Pons (tissue), 1 donor: Measurements from ENCODE around the gene TMEM63B.
"Not testable (repeated sequence)": the region's sequence is repeated elsewhere in the genome, so short reads cannot be mapped to it uniquely, and the experiment has no call there.

Experiments
- DNase-seq: peaks from one replicate; pipeline ENCODE4 v3.0.0-alpha.2; 2016; ENCODE audit warnings: low spot score

TMEM63B gene

DNA sequence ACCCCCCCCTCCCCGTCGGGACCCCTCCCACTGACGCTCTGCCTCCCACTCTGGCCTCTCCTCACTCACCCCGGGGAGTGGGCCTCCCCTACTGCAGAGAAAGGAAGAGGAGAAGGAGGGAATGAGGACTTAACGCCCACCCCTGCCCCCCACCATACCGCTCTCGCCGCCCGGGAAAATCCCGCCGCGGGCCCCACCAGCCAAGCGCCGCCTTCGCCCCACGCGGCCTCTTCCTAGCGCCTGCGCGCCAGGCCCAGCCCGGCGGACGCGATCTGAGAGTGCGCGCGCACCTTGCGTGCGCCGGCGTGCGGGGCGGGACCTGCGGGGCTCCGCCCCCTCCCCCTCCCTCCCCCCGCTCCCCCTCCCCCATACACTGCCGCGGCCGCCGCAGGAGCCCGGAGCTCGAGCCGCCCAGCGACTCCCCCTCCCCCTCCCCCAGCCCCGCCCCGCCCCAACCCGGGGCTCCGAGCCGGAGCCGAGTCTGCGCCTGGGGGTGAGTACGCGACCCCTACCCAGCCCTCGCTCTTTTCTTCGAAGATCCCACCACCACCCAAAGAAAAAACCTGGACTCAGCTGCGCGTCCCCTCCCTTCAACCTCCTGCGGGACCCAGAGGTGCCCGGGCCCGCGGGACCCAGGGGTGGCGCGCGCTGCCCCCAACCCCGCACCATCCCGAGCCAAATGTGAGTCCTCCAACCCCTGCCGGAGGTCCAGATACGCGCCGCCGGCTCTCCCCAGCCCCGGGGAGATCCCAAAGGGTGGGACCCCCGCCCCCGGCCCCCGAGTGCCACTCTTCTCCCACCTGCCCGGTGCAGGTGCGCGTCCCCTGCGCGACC, at the start of gene TMEM63B, which contains the start of gene MRPL14:
Gene TMEM63B, plus strand, starts transcription at position 369 of the 834 bp plus-strand sequence. CDS start 7,031 bp downstream, outside the sequence.
Gene MRPL14, minus strand, starts transcription at position 267 of the 834 bp plus-strand sequence. CDS start 10,841 bp downstream, outside the sequence.
- peak; percentile 75 for DNase-seq

DNA sequence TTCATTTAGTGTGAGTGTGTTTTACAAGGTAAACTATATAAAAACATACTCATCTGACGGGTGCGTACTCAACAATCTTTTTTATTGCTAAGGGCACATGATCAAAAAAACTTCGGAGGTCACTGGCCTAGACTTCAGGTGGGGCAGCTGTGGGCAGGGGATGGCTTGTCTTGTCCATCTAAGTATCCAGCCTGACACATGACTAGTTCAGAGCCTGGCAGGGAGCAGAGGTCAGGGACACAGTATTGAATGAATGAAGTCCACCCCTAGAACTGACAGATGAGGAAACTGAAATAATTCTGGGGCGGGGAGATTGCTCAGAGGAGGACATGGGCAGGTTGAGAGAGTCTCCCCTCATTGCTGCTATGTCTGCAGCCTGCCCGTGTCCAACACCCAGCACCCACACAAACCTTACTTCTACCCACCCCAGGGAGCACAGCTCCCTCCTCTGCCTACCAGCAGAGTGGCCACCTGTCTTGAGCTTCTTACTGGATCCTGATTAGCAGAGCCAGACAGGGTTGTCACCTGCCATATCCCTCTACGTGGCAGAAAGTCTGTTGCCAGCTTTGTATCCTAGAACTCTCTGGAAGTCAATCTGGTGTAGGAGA, 49.0 kb upstream of the TMEM63B start:
- DNase-seq, result no peak

- peak; percentile 87 for DNase-seq
These were observed 48.3 kb upstream of the TMEM63B start for GRCh38 chr6:44078827-44079671.

DNA sequence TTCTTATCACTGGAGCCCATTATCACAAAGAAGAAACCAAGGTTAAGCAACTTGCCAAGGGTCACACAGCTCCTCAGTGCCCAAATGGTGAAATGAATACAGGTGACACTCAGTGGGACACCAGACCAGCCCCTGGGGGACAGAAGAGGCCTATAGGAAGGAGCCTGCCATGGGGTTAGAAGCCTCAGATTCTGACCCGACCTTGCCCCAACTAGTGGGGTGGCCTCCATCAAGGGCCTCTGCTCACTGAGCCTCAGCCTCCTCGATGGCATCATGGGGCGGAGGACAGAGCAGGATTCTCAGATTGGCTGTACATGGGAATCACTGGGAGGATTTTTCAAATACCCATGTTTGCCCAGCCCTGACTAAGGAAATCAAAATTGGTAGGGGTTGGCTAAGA, 47.7 kb upstream of the TMEM63B start:
- no peak for DNase-seq

DNA sequence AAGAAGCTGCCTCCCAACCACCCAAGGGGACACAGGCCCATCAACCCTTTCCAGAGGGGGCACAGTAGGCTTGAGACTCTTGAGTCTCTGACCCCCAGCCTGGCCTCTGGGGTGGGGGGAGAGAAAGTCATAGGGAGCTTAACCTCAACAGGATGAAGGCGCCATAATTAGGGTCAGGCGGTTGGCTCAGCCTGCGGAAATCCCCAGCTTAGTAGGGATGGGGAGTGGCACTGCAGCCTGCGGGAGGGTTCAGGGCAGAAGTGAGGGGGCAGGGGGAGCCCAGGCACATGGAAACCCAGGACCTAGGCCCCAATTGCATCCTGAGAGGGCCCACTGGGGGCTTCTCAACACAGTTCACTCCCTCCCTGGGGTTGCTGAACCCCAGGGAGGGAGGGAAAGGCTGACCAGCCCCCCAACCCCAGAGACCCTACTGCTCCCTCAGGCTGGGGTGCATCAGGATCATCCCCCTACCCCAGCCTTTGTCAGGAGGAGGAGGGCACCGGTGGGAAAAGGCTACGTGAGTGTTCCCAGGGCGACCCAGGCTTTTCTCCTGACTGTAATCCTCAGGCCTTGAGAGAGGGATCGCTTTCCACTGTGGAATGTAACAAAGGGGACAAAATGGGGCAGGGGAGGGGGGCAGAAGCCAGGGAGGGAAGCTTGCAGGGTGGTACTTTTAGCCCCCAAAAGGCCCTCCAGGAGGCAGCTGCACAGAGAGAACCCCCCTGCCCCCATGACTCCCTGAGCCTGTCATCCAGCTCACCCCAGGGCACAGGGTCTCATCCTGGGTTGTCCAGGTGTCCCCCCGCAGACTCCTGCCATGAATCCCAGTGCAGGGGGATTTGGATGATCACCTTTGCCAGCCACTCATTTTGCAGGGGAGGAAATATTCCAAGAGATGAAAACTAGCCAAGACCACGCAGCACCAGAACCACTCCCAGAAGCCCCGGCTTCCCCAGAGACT, 46.5 kb upstream of the TMEM63B start:
- no peak for DNase-seq

DNA sequence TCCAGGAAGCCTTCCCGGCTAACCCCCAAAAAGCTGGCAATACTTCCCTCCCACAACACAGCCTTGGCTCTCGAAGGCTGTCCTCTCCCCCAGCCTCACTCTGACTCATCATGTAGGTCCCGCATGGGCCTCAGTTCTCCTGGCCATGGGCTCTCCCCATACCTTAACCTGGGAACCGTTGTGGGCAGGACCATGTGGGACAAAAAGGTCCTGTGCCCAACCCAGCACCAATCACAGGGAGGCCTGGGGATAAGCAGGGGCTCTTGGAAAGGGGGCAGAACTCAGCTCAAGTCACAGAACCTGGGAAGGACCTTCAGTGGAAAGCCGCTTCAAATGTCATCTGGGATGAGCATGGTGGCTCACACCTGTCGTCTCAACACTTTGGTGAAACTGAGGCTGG, 45.6 kb upstream of the TMEM63B start:
- DNase-seq, result no peak

DNA sequence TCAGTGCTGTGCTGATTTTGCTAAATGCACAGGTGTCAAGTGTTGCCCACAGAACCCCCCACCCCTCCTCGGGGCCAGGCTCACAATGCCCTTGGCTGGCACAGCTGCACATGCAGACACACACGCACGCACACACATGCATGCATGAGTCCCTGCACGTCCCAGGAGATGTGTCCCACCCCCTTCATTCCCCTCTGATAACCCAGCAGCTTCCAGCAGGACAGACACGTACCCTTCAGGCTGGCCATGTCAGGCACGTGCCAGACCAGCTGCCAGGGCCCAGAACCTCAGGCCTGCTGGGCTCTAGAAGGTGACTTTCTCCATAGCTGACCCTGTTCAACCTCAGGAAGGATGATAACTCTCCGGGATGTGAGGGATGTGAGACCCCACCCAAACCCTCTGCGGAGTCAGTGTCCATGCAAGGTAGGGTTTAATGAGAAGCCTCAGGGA, 44.5 kb upstream of the TMEM63B start:
- no peak for DNase-seq

DNA sequence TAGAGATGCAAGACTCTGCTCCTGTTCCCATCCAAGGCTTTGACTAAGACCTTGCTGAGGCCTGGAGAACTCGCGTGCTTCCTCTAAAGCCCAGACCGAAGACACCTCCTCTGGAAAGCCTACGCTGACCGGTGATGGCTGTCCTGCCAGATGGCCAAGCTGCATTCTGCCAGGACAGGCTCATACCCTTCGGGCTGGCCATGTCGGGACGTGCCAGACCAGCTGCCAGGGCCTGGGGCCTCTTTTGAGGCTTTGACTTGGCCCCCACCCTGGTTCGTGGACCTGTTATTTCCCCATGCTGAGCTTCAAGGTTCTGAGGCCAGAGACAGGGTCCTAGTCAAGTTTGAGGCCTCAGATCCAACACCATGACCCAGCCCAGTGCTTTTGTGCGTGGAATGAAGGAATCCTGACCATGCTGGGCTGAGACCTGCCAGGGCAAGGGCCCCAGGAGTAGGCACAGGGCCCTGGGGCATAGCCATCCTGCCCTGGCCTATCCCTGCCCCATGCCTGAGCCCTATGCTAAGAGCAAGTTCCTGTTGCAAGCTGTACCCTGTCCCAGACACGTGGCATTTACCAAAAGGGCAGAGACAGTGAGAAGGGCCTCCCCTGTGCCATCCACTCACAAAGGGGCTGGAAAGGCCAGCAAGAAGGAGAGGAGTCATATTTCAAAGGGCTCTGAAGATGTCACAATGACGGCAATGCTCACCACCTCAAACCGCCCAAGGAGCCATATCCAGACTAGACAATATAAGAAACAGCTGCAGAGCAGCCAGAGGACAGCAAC, 42.9 kb upstream of the TMEM63B start:
- DNase-seq, result no peak

DNA sequence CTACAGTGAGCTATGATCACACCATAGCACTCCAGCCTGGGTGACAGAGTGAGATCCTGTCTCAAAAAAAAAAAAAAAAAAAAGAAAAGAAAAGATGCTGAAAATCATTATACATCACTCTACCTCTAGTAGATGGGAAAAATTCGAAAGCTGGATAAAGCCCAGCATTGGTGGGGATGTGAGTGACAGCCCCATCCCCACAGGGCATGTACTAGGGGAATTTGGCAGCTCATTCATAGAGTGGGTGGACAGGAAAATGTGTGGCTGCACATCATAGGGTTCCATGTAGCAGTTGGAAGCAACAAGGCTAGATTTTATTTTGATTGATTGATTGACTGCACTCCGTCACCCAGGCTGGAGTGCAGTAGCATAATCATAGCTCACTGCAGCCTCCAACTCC, 42.1 kb upstream of the TMEM63B start:
- DNase-seq, result no peak

DNA sequence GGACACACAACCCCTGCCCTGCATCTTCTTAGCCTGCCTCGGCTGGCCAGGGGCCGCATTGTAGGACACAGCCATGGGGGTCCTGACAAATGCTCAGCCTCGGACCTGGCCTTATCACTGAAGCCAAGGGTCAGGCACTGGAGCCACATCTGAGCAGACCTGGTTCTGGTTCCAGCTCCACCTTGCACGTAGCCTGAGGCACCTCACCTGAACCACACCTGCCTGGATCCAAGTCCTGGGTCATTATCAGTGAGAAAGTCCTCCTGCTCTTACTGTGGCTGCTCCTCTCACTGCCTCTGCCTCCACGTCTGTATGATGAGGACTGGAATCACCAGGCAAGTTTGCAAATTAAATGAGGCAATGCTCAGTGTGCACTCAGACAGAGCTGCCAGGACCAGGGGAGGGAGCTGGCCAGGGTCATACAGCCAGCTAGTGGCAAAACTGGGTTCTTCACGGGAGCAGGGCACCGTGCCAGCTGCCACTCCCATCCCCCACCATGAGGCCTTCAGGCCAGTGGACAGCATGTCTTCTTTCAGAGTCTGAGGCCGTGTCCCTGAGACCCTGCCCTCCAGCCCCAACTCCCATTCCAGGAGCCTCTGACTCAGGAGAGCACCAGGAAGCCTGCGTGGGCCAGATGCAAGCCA, 40.3 kb upstream of the TMEM63B start:
- no peak for DNase-seq

GRCh38 chr6:44087623-44088022, 39.7 kb upstream of the TMEM63B start:
- no peak for DNase-seq

DNA sequence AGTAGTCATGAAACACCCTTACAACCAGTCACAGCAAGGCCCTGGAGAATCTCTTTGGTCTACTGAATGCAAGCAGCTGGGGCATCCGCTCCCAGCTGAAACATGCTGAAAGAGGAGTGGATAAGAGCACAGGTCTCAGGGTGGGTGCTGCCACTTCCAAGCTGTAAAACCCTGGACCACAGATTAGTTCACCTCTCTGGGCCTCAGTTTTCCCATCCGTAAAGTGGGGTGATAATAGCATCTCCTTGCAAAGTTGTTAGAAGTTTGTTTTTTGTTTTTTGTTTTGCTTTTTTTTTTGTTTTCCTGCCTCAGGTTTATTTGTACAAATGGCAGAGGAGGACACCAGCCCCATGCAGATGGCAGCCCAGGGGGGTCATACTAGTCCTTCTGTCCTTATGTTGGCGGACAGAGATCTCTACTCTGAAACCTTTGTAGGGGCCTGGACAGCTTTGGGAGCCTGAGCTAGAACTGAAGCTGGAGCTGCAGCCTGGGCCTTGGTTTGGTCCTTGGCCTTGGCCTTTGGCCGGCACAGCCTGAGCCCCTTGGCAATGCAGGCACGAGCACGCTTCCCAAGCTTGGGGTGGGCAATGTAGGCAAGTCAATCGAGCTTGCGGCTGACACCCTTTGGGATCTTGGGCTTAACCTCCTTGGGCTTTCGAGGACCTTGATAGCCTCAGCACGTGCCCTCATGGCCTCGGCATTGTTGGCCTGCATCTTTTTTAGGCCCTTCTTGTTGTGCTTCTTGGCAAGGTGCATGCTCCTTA, 38.3 kb upstream of the TMEM63B start:
- no peak for DNase-seq

GRCh38 chr6:44090465-44090864, 36.9 kb upstream of the TMEM63B start:
- DNase-seq, result no peak

DNA sequence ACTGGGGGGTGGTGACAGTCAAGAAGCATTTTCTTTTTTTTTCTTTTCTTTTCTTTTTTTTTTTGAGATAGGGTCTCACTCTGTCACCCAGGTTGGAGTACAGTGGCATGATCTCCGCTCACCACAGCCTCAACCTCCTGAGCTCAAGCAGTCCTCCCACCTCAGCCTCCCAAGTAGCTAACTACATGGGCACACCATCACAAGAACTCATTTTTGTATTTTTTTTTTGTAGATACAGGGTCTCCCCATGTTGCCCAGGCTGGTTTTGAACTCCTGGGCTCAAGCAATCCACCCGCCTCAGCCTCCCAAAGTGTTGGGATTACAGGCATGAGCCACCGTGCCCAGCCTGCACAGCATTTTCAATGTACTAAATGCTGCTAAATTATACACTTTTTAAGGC, 36.0 kb upstream of the TMEM63B start:
- DNase-seq, result not testable (repeated sequence)

- DNase-seq, result no peak
These were observed 35.1 kb upstream of the TMEM63B start for GRCh38 chr6:44091981-44092884.

DNA sequence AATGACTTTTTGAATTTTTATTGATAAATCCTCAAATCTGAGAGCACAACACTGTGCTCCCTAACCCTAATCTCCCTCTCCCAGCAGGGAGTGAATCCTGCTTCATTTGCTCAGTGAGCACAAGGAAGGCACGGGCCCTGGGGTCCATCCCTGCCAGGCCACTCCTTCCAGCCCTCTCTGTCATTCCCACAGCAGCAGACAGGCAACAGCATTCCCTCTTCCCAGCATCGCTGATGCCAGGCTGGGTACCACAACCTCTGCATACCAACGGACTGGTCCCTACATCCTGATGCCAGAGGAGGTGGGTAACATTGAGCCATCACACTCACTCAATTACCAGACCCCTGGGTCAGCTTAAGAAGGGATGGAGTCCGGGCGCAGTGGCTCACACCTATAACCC, 34.3 kb upstream of the TMEM63B start:
- no peak for DNase-seq

DNA sequence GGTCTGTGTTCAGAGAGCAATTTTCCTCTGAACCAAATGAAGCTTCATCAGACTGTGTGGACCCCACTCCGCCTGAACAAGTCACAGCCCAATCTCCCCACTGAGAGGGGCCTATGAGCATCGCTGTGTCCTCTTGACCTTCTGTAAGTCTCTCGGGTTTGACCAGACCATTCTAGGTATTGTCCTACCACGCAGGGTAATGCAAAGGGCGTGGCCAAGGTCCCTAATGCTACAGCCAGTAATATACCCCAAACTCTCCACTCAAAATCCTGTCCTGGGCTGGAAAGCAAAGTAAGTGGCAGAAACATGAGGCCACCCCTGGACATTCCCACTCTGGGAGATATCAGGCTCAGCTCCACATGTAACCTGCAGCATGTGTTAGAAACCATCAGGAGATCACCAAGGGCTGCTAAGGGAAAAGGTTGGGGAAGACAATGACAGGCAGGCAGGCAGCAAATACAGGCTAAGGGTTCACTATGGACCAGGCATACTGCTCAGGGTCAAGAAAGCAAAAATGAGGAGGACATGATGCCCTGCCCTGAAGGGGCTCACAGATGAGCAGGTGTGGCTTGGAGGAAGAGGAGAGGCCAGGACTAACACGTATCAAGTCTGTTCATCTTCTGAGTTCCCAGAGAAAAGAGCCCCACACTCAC, 33.5 kb upstream of the TMEM63B start:
- DNase-seq, result no peak
